C4-2B (cell line): ENCODE measurements around the gene CORO2B.

ENCODE experiments used
- CTCF ChIP-seq: fragments of 450-650 bp; conservative IDR thresholded peaks from 2 replicates; pipeline ENCODE4 v1.5.1; 2017; ENCODE audit warnings: mild to moderate bottlenecking
- ZFX ChIP-seq: fragments of 450-650 bp; IDR thresholded peaks from 2 replicates; pipeline ENCODE4 v1.6.1; 2017

- TF ChIP-seq CTCF (no peak), ZFX (no peak)
These were observed 19.7 kb downstream of the CORO2B start for GRCh38 chr15:68598171-68599152.
